ENCODE data around the gene LRRC4B.

The LRRC4B gene

DNA sequence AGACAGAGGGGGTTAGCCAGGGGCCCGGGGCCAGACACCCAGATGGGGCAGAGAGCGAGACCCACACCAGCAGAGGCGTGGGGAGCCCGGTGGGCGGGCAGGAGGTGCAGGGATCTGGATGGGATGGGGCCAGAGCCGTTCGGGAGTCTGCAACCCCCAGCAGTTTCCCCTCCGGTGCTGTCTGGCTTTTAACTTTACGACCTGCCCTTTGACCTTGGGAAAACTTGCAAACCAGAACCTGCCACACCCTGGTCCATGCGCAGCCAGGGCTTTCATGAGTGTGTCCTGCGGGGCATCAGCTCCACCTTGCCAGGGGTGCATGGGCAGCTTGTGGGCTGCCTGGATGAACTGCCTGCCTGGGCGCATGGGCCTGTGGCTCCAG is 67.1 kb downstream of the LRRC4B start:
- DNase-seq: no peak

DNA sequence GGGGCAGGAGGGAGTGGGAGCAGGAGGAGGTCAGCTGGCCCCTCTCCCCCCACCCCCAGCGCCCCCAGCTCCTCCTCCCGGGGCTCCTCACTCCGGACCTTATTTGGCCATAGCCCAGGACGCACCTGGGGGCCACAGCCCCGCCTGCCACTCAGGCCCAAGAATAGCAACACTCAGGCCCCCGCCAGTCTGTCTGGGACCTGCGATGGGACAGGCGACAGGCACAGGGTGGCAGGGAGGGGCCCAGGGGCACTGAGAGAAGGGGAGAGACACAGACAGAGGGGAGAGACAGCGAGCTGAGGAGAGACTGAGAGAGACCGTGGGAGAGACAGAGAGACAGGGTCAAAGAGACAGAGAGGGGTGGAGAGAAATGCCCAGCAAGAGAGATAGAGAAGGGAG is 67.5 kb downstream of the LRRC4B start:
- DNase-seq: no peak

DNA sequence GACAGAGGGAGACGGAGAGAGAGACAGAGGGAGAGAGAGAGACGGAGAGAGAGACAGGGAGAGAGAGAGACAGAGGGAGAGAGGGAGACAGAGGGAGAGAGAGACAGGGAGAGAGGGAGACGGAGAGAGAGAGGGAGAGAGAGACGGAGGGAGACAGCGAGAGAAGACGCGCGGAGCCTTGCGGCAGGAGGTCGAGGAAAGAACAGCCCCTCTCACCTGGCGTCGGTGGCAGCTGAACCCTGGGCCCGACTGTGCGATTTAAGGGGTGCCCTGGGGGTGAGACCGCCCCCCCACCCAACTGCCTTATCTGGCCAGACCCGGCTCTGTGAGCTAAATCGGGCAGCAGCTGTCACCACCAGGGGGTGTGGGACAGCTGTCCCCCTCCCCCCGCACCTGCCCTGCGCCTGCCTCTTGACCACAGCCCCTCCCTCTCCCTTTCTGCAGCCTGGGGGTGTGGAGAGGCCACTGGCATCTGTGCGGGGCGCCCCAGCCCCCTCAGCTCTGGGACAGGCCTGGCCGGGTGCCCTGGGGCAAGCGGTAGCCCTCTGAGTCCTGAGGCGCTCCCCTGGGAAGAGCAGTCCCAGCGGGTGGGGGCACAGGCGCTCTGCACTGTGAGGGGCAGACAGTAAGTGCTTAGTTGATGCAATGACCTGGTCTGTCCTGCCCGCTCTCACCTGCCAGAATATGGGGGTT is 68.0 kb downstream of the LRRC4B start:
- DNase-seq: no peak

DNA sequence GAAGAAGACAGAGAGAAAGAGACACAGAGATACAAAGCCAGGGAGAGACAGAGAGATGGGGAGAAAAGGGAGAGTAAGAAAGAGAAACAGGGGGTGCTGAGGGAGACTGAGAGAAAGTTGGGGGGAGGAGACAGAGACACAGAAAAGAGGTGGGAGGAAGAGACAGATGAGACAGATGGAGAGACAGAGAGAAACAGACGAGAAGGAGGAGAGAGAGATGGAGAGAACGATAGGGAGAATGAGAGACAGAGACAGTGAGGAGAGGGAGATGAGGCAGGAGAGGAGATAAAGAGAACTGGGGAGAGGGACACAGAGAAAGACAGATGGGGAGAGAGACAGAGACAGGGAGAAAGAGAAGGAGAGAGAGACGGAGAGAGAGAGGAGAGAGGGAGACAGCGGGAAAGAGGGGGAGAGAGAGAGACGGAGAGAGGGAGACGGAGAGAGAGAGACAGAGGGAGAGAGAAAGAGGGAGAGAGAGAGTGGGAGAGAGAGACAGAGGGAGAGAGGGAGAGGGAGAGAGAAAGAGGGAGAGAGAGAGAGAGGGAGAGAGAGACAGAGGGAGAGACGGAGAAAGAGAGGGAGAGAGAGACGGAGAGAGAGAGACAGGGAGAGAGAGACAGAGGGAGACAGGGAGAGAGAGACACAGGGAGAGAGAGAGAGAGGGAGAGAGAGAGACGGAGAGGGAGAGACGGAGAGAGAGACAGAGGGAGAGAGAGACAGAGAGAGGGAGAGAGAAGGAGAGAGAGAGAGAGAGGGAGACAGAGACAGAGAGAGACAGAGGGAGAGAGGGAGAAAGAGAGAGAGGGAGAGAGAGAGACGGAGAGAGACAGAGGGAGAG is 69.8 kb downstream of the LRRC4B start:
- no peak for DNase-seq

DNA sequence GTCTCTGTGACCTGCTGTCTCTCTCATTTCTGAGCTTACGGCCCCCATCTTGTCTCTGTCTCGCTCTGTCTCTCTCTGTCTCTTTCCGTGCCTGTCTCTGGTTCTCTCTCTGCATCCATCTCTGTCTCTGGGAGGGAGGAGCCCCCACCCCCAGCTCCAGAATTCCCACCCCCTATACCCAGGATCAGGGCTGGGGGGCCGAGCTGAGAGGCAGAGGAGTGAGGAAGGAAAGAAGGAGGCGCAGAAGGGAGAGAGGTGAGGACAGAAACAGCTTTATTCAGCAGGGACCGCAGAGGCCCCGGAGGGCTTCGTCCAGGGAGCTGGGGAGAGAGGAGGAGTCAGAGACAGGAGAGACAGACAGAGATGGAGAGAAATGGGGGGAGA is 71.2 kb downstream of the LRRC4B start:
- no peak for DNase-seq

DNA sequence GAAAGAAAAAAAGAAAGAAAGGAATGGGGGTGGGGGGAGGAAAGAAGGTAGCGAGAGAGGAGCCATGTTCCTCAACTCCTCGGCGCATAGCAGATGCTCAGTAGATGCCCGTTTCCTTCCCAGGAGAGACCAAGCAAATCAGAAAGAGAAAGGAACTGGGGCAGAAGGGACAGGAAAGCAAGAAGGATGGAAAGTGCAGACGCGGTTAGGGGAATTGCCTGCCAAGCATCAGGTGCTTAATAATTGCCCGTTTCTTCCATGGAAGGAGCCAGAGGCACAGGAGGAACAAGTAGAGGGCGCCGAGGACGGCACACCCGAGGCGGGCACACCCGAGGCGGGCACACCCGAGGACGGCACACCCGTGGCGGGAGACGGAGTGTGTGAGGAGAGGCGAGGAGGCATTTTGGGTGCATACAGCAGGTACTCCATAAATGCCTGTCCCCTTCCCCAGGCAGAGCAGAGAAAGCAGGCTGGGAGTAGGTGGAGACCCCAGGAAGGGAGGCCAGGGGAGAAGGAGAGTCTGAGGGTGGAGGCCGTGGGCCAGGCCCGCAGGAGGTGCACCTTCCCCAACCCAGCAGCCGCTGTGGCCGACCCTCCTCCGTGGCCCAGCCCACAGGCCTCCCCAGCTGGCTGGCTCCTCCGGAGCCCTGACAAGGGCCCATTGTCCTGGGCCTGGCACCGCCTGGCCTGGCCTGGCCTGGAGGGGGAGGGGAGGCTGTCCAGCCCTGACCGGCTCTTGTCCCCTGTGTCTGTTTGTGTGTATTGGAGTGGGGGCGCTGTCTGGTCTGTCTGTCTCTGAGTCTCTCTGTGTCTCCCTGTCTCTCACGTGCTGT is 71.8 kb downstream of the LRRC4B start:
- no peak for DNase-seq

DNA sequence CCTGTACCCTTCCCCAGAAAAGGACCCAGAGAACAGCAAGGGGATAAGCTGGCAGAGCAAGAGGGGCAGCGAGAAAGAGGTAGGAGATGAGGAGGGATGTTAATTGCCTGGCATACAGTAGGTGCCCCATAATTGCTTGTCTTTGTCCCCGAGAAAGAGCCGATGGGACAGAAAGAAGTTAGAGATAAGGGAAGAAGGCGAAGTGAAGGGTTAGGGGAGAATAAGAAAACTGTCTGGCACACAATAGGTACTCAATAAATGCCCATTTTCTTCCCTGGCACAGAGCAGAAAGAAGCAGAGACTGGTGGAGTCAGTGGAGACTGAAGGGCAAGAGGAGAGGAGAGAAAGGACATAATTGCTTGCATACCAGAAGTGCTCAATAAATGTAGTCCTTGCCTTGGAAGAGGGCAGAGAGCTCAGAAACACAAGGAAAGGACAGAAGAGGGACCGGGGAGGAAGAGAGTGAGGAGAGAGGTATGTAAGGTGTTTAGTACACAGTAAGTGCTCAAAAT is 73.2 kb downstream of the LRRC4B start:
- DNase-seq: no peak

DNA sequence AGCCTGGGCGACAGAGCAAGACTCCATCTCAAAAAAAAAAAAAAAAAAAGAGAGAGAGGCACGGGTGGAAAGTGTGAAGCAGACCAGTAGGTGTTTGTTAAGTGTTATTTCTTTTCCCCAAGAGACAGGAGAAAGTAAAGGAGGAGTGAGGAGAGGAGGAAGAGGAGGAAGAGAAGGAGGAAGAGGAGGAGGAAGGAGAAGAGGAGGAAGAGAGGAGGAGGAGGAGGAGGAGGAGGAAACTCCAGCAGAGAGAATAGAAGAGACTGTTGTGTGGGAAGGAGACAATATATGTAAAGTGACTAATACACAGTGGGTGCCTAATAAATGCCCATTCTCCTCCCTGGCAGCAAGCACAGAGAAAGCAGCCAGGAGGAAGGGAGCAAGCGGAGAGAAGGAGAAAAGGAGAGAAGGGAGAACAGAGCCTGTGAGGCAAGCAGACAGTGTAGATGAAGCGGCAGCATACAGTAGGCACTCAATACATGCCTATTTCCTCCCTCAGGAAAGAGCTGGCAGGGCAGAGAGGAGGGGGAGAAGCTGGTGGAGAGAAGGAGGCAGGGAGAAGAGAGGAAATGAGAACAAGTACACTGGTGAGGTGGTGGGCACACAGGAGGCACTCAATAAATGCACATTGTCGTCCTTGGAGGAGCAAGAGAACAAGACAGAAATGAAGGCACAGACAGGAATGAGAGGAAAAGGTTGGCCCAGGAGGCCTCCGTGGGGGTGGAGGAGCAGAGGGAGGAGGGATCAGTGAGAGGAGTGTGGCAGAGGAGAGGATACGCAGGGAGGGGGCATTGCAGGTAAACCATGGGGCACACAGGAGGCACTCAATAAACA is 73.8 kb downstream of the LRRC4B start:
- no peak for DNase-seq

DNA sequence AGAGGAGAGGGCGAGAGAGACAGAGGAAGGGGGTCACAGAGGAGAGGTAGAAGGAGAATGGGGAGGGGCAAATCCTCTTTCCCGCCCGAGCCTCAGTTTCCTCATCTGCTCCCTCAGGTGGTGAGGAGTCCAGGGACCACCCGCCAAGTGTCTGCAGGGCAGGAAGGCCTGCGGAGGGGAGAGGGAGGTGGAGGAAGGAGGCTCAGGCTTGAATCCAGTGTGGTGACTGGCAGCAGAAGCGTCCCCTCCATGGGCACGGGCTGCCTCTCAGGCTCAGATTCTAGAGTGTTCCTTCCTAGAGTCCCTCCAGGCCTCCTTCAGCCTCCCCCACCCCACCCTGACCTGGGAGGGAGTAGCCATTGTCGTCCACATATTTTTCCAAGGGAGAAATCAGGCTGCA is 75.1 kb downstream of the LRRC4B start:
- no peak for DNase-seq

DNA sequence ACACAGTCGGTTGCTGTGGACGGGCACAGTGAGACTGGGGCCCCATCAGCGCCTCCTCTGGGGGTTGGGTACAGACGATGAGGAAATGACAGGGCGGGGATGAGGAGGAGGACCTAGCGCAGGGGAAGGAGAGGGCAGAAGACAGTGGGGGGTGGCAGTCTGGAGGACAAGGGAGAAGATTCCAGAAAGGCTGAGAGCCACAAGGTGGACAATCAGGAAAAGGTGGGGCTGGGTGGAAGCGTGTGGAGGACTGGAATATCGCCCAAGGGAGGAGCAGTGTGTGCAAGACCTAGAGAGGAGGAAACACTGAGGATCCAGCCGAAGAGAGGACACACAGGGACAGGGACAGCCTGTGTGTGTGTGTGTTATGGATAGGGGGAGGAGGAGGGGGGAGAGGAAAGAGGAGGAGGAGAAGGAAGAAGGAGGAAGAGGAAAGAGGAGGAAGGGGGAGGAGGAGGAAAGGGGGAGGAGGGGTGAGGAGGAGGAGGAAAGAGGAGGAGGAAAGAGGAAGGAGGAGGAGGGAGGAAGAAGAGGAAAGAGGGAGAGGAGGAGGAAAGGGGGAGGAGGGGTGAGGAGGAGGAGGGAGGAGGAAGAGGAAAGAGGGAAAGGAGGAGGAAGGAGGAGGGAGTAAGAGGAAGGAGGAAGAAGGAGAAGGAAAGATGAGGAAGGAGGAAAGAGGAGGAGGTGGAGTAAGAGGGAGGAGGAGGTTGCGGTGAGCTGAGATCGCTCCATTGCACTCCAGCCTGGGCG is 75.8 kb downstream of the LRRC4B start:
- no peak for DNase-seq

DNA sequence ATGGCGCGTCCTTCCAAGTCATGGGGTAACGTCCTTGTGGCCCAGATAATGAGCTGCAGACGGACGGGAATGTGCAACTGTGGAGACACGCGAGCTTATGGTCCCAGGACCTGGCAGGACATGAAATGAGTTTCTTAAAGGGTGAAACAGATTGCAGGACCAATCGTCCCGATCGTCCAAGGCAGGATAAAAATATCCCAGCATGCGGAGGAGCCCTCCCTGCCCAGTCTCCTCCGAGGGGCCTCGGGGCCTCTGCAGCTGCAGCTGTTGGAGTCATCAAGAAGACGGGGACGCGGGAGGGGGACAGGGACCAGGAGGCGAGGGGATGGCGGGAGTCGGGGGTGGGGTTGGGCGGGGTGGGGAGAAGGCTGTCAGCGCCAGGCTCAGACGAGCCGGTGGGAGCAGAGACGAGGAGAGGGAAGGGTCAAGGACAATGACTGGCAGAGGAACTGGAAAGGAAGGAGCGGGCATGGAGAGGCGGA is 77.2 kb downstream of the LRRC4B start:
- DNase-seq: no peak

DNA sequence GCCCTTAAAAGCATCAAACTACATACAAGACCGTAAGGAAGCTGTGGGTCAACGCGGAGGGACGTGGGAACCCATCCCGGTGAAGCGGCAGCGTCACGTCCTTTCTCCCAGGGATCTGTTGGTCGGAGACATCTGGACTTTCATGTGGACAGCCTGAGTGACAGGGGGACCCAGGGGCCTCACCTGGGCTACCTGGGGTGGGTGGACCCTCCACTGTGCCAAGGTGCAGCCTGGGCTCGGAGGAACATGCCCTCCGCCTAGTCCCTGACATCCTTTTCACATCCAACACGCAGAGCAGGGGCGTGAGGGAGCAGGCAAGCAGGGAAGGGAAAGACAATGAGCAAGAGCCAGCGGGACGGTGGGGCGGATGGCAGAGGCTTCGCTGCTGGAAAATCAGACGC is 77.8 kb downstream of the LRRC4B start:
- no peak for DNase-seq

DNA sequence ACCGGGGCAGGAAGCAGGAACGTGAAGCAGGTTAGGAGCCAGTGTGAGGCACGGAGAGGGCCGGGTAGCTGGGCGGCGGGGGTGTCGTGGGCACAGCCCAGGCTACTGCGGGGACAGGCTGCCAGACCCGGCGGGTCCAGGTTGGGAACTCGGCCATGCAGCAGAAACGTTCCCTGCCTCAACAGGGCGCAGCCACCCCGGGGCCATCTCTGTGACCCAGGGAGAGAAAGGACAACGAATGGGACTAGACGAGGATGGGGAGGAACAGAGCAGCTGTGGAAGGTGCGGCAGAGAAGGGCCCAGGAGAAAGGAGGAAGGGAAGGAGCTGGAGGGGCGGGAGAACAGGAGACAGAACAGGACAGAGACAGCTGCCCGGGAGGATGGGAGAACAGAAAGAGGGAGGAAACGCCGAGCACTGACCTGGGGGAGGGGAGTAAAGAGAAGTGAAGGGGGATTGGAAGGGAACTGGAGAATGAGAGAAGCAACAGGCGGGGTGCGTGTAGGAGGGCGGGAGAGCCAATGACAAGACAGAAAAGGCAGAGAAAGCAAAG is 78.7 kb downstream of the LRRC4B start:
- DNase-seq: no peak

DNA sequence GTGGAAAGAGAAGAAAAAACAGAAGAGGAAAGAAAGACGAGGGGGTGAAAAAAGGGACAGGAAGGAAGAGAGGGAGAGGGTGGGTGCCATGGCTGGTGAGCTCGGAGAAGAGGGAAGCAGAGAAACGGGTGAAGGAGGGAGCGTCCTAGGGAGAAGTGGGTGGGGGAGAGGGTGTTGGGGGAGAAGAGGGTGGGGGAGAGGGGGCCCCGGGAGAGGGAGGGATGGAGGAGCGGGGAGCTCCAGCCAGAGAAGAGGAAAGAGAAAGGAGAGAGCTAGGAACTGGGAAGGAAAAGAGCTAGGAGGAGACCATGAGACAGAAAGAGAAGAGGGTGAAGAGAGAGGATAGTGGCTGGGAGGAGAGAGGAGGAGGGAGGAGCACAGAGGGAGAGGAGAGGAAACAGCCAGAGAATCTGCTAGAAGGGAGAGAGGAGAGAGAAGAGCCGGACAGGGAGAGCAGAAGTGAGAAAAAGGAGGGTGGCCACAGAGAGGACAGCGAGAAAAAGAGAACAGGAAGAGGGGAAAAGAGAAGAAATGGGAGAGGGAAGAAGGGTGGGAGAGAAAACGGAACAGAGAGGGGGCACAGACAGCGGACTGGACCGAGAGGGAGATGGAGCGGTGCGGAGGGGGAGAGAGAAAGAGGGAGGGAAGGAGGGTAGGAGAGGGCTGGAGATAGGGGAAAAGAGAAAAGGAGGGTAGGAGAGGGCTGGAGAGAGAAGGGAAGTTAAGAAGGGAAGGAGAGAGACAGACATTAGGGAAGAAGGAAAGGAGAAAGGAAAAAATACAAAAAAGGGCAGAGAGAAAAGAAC is 79.6 kb downstream of the LRRC4B start:
- no peak for DNase-seq

DNA sequence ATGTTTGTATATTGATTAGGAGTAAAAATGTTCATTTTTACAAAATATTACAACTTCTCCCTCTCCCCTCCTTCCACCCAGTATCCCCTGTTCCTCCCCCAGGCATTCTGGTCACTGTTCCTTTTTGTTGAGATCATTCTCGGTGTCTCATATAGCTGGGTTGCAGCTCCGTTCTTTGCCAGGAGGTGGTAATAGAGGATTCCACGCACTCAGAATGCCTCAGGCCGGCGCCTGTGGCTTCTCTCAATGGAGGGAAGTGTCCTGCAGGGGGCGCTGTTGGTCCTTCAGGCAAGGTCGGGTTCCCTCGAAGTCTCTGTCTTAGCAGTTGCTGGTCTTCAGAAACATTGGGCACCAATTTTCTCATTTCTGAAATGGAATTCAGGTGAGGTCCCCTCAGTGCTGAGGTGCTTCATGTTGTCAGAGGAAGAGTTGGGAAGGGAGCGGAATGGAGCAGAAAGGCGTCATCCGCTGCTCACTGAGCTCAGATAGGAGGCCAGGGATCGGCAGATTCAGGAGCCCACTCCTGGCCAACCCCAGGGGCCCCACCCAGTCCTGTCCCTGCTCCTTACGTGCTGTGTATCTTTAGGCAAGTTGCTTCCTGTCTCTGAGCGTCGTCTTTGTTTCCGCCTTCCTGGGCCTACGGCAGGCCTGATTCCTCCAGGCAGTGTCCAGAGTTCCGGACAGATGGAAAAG is 81.3 kb downstream of the LRRC4B start:
- DNase-seq: peak in 3 of 5 donors; percentile 32 to 51 (median 35)

DNA sequence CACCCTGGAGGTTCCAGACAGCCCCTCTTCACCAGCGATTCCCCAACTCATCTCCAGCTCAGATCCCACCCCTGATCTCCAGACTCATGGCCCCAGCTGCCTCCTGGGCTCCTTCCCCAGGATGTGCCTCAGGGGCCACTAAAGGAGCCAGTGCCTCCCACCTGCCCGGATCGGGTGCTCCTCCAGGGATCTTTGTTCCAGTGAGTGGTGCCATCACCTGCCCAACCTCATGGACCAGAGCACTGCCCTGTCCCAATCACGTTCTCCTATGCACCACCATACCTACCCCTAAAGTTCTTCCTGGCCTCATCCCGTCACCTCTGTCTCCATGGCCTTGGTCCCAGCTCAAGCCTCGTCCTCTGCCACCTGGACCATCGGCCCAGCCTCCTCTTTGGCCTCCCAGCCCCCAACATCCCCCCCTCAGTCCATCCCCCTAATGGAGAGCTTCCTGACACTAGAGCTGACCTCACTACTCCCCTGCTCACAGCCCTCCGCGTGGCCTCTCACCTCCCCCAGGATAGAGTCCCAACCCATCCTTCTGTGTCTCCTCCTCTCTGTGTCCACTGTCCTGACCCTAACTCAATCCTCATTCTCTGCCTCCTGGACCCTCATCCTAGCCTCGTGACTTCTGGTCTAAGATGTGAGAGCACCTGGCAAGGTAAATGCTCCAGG is 82.8 kb downstream of the LRRC4B start:
- DNase-seq: no peak

DNA sequence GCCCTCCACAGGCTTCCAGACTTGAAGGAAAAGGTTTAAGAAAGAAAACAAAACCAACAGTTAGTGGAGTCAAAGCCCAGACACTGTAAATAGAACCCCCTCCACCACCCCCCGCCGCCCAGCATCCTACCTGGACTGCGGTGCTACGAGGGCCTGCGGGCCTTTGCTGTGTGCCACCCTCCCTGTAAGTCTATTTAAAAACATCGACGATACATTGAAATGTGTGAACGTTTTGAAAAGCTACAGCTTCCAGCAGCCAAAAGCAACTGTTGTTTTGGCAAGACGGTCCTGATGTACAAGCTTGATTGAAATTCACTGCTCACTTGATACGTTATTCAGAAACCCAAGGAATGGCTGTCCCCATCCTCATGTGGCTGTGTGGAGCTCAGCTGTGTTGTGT is 85.3 kb downstream of the LRRC4B start:
- DNase-seq: no peak

DNA sequence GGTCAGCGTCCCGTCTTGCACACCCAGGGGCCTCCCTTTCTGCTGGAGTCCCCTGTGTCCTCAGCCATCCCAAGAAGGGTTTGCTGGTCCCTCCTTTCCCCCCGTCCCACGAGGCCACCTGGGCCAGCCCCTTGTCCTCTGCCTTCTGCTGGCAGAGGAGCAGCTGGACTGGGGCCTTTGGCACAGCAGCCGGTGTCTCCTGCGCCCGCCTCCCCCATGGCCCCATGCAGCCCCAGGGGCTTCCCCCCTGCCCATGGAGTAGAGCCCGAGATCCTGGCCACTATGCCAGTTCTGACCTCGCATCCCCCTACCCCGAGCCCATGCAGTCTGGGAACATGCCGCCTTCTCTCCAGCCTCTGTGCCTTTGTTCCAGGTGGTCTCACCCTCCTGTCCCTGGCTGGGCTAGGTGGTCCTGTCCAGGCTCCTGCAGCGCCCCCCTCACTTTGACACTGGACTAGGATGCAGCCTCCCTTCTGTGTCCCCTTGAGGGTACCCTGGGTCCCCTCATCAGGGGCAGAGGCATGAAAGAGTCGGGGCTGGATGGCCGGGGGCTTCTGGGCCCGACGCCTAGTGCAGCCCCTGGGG is 85.9 kb downstream of the LRRC4B start:
- no peak for DNase-seq

Measured in T-helper 1 cell (primary cell).